CD4-positive, CD25-positive, alpha-beta regulatory T cell (primary cell): ENCODE results near the gene AGAP1. TPM values are rescaled to one million over a fixed set of nuclear protein-coding genes. Genes with fewer than 3 reads are reported as not detected.
A peak's percentile ranks its signal among the peaks of the same experiment; 100 is the strongest.

Experiments used
- ATAC-seq, 2 donors: fragments of 150-1000 bp; cut with Tn5 transposase; one replicate each; pipeline ENCODE4 v1.10.0; 2021; ENCODE audit warnings: low read depth in 2 of 2, moderate number of reproducible peaks in 2 of 2, moderate library complexity in 1 of 2
- DNase-seq, 3 donors: peaks; one replicate each; pipeline versions ENCODE4 v3.0.0 to v3.0.0-alpha.2; 2012 to 2022; ENCODE audit warnings: mixed read lengths in 1 of 3
- H3K27ac ChIP-seq: one replicate; pipeline ENCODE4 v1.7.0; 2013; ENCODE audit warnings: mild to moderate bottlenecking, low read length; ENCODE audit not compliant: insufficient read depth, poor library complexity, severe bottlenecking
- H3K27me3 ChIP-seq: one replicate; pipeline ENCODE4 v1.7.0; 2013; ENCODE audit warnings: low read length; ENCODE audit not compliant: control insufficient read depth, insufficient read depth
- H3K36me3 ChIP-seq: one replicate; pipeline ENCODE4 v1.7.0; 2013; ENCODE audit warnings: mild to moderate bottlenecking, low read length, moderate library complexity; ENCODE audit not compliant: control insufficient read depth, insufficient read depth
- H3K4me1 ChIP-seq: 2 replicates; pipeline ENCODE4 v1.7.0; 2013; ENCODE audit warnings: mild to moderate bottlenecking, low read length; ENCODE audit not compliant: insufficient read depth, control insufficient read depth, poor library complexity, severe bottlenecking
- H3K4me3 ChIP-seq: one replicate; pipeline ENCODE4 v1.7.0; 2013; ENCODE audit warnings: low read depth, mild to moderate bottlenecking, low read length, moderate library complexity
- H3K9me3 ChIP-seq, 2 experiments: 1 replicate in 1 of 2; 2 replicates in 1 of 2; pipeline ENCODE4 v1.7.0; 2013; ENCODE audit warnings: low read length in 2 of 2, mild to moderate bottlenecking in 1 of 2, moderate library complexity in 1 of 2; ENCODE audit not compliant: control insufficient read depth in 2 of 2
- H3K27ac Mint-ChIP-seq, 3 donors: one replicate each; pipeline ENCODE4 v1.8.0; 2020 to 2022; ENCODE audit warnings: mild to moderate bottlenecking in 3 of 3, mixed read lengths in 3 of 3, moderate library complexity in 2 of 3
- H3K27me3 Mint-ChIP-seq: one replicate; pipeline ENCODE4 v1.8.0; 2022; ENCODE audit warnings: mild to moderate bottlenecking, mixed read lengths
- H3K36me3 Mint-ChIP-seq: one replicate; pipeline ENCODE4 v1.8.0; 2020; ENCODE audit warnings: mixed read lengths
- H3K4me1 Mint-ChIP-seq, 4 donors: one replicate each; pipeline ENCODE4 v1.8.0; 2020 to 2022; ENCODE audit warnings: mixed read lengths in 4 of 4, mild to moderate bottlenecking in 1 of 4
- H3K4me3 Mint-ChIP-seq, 4 donors: one replicate each; pipeline ENCODE4 v1.8.0; 2020 to 2022; ENCODE audit warnings: mild to moderate bottlenecking in 4 of 4, mixed read lengths in 4 of 4, moderate library complexity in 3 of 4
- H3K9me3 Mint-ChIP-seq, 7 donors: one replicate each; pipeline ENCODE4 v1.8.0; 2020 to 2022; ENCODE audit warnings: mixed read lengths in 7 of 7, mild to moderate bottlenecking in 3 of 7, moderate library complexity in 2 of 7
- polyA plus RNA-seq, 4 donors: library from polyadenylated mRNA; unstranded; fragments of 300-500 nt; fragmentation: Illumina TruSeq; gene quantifications; one replicate each; pipeline ENCODE4 v1.2.3, GENCODE V29; 2021
- total RNA-seq: library from RNA; stranded (reverse); gene quantifications from one replicate; pipeline ENCODE4 v1.2.3, GENCODE V29; 2022

The AGAP1 gene
- total and polyA plus RNA-seq, 5 donors from 2014 or later: 0.99 TPM; not detected in 4

- DNase-seq (no peak), ATAC-seq (no peak)
- no peak overlapping the region for H3K27ac ChIP-seq
- no peaks in the 10 kb centered on the region for H3K4me1 Mint-ChIP-seq
- no peaks in the 10 kb centered on the region for H3K9me3 ChIP-seq
- H3K9me3 Mint-ChIP-seq: peaks cover 0 to 3% (median 0%) of the 10 kb centered on the region in 7 donors
- H3K36me3 Mint-ChIP-seq: no peaks in the 10 kb centered on the region
- H3K4me1 ChIP-seq: no peaks in the 10 kb centered on the region
- H3K4me3 Mint-ChIP-seq: no peak overlapping the region
- no peak overlapping the region for H3K4me3 ChIP-seq
- H3K27me3 ChIP-seq: no peaks in the 10 kb centered on the region
- H3K27ac Mint-ChIP-seq: no peak overlapping the region
- H3K36me3 ChIP-seq: no peaks in the 10 kb centered on the region
- peaks cover 4% of the 10 kb centered on the region for H3K27me3 Mint-ChIP-seq
Measured at GRCh38 chr2:235458839-235459273, 35.0 kb upstream of the AGAP1 start.

- H3K4me3 ChIP-seq: no peak overlapping the region
- H3K4me3 Mint-ChIP-seq: no peak overlapping the region
Measured at GRCh38 chr2:235460548-235461047, 33.2 kb upstream of the AGAP1 start.

GRCh38 chr2:235461763-235462414, 32.0 kb upstream of the AGAP1 start:
- Histone ChIP-seq H3K27me3 (no peaks in the 10 kb centered on the region), H3K9me3 (no peaks in the 10 kb centered on the region), H3K4me1 (no peaks in the 10 kb centered on the region), H3K4me3 (no peak overlapping the region), H3K27ac (no peak overlapping the region), H3K36me3 (no peaks in the 10 kb centered on the region)
- Mint-ChIP-seq H3K4me1 (no peaks in the 10 kb centered on the region), H3K27me3 (peaks cover 4% of the 10 kb centered on the region), H3K4me3 (no peak overlapping the region), H3K9me3 (peaks cover 0 to 5% (median 0%) of the 10 kb centered on the region in 7 donors), H3K27ac (no peak overlapping the region), H3K36me3 (no peaks in the 10 kb centered on the region)
- DNase-seq (no peak), ATAC-seq (no peak)

More at GRCh38 chr2:235460548-235461047, 33.2 kb upstream of the AGAP1 start:
- peak overlapping the region in 1 of 3 donors; percentile 8 for H3K27ac Mint-ChIP-seq
- peaks cover 0 to 3% (median 0%) of the 10 kb centered on the region in 7 donors for H3K9me3 Mint-ChIP-seq
- no peaks in the 10 kb centered on the region for H3K4me1 ChIP-seq
- ATAC-seq (no peak), DNase-seq (no peak)
- peaks cover 4% of the 10 kb centered on the region for H3K27me3 Mint-ChIP-seq
- H3K36me3 Mint-ChIP-seq: no peaks in the 10 kb centered on the region
- H3K27me3 ChIP-seq: no peaks in the 10 kb centered on the region
- H3K9me3 ChIP-seq: no peaks in the 10 kb centered on the region
- H3K4me1 Mint-ChIP-seq: no peaks in the 10 kb centered on the region
- H3K36me3 ChIP-seq: no peaks in the 10 kb centered on the region
- H3K27ac ChIP-seq: no peak overlapping the region

DNA sequence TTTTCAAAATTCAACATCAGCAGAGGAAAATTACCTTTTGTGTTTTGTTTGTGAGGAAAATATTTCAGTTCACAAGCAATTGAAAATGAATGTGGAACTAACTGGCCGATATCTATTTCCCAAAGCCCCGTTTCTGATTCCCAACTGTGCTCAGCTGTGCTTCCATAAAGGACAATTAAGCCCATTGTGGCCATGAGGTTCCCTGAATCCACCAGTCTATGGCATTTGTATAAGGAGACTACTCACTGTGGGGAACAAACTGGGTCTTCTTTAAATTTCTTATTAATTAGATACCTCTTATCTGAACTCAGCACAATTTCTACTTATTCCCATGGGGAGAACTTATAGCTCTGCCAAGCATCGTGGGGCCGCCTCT, 31.4 kb upstream of the AGAP1 start:
- Mint-ChIP-seq H3K27me3 (peaks cover 4% of the 10 kb centered on the region), H3K4me1 (no peaks in the 10 kb centered on the region), H3K4me3 (no peak overlapping the region), H3K9me3 (peaks cover 0 to 5% (median 0%) of the 10 kb centered on the region in 7 donors), H3K27ac (no peak overlapping the region), H3K36me3 (no peaks in the 10 kb centered on the region)
- ATAC-seq (no peak), DNase-seq (no peak)
- Histone ChIP-seq H3K4me3 (no peak overlapping the region), H3K9me3 (no peaks in the 10 kb centered on the region), H3K27ac (no peak overlapping the region), H3K36me3 (no peaks in the 10 kb centered on the region), H3K27me3 (no peaks in the 10 kb centered on the region), H3K4me1 (no peaks in the 10 kb centered on the region)

- Mint-ChIP-seq H3K36me3 (no peaks in the 10 kb centered on the region), H3K9me3 (peaks cover 0 to 5% (median 0%) of the 10 kb centered on the region in 7 donors), H3K4me1 (no peaks in the 10 kb centered on the region), H3K27me3 (peaks cover 2% of the 10 kb centered on the region), H3K4me3 (no peak overlapping the region), H3K27ac (no peak overlapping the region)
- ATAC-seq (no peak), DNase-seq (no peak)
- Histone ChIP-seq H3K36me3 (no peaks in the 10 kb centered on the region), H3K9me3 (no peaks in the 10 kb centered on the region), H3K4me3 (no peak overlapping the region), H3K27me3 (no peaks in the 10 kb centered on the region), H3K27ac (no peak overlapping the region), H3K4me1 (no peaks in the 10 kb centered on the region)
Measured at GRCh38 chr2:235463893-235464292, 29.9 kb upstream of the AGAP1 start.

GRCh38 chr2:235467588-235467987, 26.3 kb upstream of the AGAP1 start:
- H3K27me3 Mint-ChIP-seq: no peaks in the 10 kb centered on the region
- ATAC-seq (no peak), DNase-seq (no peak)
- H3K4me1 Mint-ChIP-seq: no peaks in the 10 kb centered on the region
- Histone ChIP-seq H3K9me3 (no peaks in the 10 kb centered on the region), H3K27me3 (no peaks in the 10 kb centered on the region), H3K4me1 (no peaks in the 10 kb centered on the region), H3K27ac (no peak overlapping the region), H3K36me3 (no peaks in the 10 kb centered on the region), H3K4me3 (no peak overlapping the region)
- H3K4me3 Mint-ChIP-seq: no peak overlapping the region
- no peaks in the 10 kb centered on the region for H3K36me3 Mint-ChIP-seq
- H3K9me3 Mint-ChIP-seq: peaks cover 0 to 5% (median 0%) of the 10 kb centered on the region in 7 donors
- H3K27ac Mint-ChIP-seq: no peak overlapping the region

- Mint-ChIP-seq H3K27me3 (no peaks in the 10 kb centered on the region), H3K9me3 (peaks cover 0 to 3% (median 0%) of the 10 kb centered on the region in 7 donors), H3K4me3 (no peak overlapping the region), H3K27ac (no peak overlapping the region), H3K36me3 (no peaks in the 10 kb centered on the region), H3K4me1 (no peaks in the 10 kb centered on the region)
- Histone ChIP-seq H3K36me3 (no peaks in the 10 kb centered on the region), H3K9me3 (no peaks in the 10 kb centered on the region), H3K4me3 (no peak overlapping the region), H3K27me3 (no peaks in the 10 kb centered on the region), H3K4me1 (no peaks in the 10 kb centered on the region), H3K27ac (no peak overlapping the region)
- ATAC-seq (no peak), DNase-seq (no peak)
Measured at GRCh38 chr2:235468978-235469655, 24.7 kb upstream of the AGAP1 start.
